K562 (cell line): ENCODE measurements around the gene PUDP. TPM values are rescaled to one million over a fixed set of nuclear protein-coding genes. Genes with fewer than 3 reads are reported as not detected.

Experiments used
- ATAC-seq: fragments of 200-7000 bp; cut with Tn5 transposase; 3 replicates; pipeline ENCODE4 v1.9.1; 2020; ENCODE audit warnings: moderate library complexity
- BruUV-seq: library from RNA; stranded (reverse); fragments of 400-500 nt; replicated peaks from 2 replicates; lab custom pipeline; 2021; lab: Mats Ljungman, UMichigan
- CTCF ChIA-PET: fragments of 300-600 bp; formaldehyde crosslinking; extraction: SDS; loops from one replicate; lab custom pipeline; 2021; ENCODE audit warnings: low intra/inter-chr PET ratio; lab: Yijun Ruan, JAX
- POLR2A ChIA-PET: fragments of 300-600, 350-650 bp; sonication (Branson Sonifier 250); formaldehyde crosslinking; extraction: SDS; loops from one replicate; lab custom pipeline; 2021; ENCODE audit warnings: antibody characterized with exemption, inconsistent platforms; lab: Yijun Ruan, JAX
- DNase-seq, 4 experiments: peaks; one replicate each; pipeline versions ENCODE4 v3.0.0 to v3.0.0-alpha.2; 2011 to 2018; ENCODE audit warnings: low spot score in 3 of 4, mixed read lengths in 3 of 4; ENCODE audit errors: extremely low read depth in 1 of 4
- FAIRE-seq: peaks from 2 replicates; lab custom pipeline; 2011; peaks lifted over from hg19 to GRCh38; lab: Jason Lieb, UNC
- H2AFZ ChIP-seq: 2 replicates; pipeline ENCODE4 v1.6.0; 2011; ENCODE audit warnings: low read depth, low read length, control low read depth, inconsistent platforms
- H3K27ac ChIP-seq: fragments of 200-600 bp; 3 replicates; pipeline ENCODE4 v1.8.0; 2011; ENCODE audit warnings: low read depth, mild to moderate bottlenecking, control low read depth, inconsistent platforms, low read length, moderate library complexity, mixed read lengths; ENCODE audit errors: extremely low read depth
- H3K27me3 ChIP-seq, 2 experiments: fragments of 300-600 bp in 1 of 2; 2 replicates in 1 of 2; 3 replicates in 1 of 2; pipeline versions ENCODE4 v1.6.0 to v1.8.0; 2011; ENCODE audit warnings: inconsistent platforms in 2 of 2, low read length in 2 of 2, mild to moderate bottlenecking in 1 of 2, mixed read lengths in 1 of 2, moderate library complexity in 1 of 2; ENCODE audit not compliant: control insufficient read depth in 2 of 2, insufficient read depth in 2 of 2
- H3K36me3 ChIP-seq: fragments of 300-600 bp; 3 replicates; pipeline ENCODE4 v1.8.0; 2011; ENCODE audit warnings: mild to moderate bottlenecking, low read length, inconsistent platforms; ENCODE audit not compliant: control insufficient read depth, insufficient read depth
- H3K4me1 ChIP-seq, 2 experiments: fragments of 200-600 bp in 1 of 2; replicated peaks in 1 of 2; 2 replicates in 1 of 2; 3 replicates in 1 of 2; pipeline versions ENCODE4 v1.5.1 to v1.8.0; 2011; ENCODE audit warnings: inconsistent platforms in 2 of 2, low read length in 2 of 2, mild to moderate bottlenecking in 1 of 2, mixed read lengths in 1 of 2, moderate library complexity in 1 of 2; ENCODE audit not compliant: control insufficient read depth in 2 of 2, insufficient read depth in 2 of 2
- H3K4me2 ChIP-seq: 2 replicates; pipeline ENCODE4 v1.6.1; 2011; ENCODE audit warnings: low read length, control low read depth, inconsistent platforms, mixed read lengths; ENCODE audit not compliant: insufficient read depth
- H3K4me3 ChIP-seq: fragments of 200-600 bp; sonication (generic), shearing (Covaris generic); 2 replicates; pipeline ENCODE4 v1.5.1; 2016; ENCODE audit warnings: control low read depth, inconsistent platforms
- H3K79me2 ChIP-seq: fragments of 200-600 bp; 3 replicates; pipeline ENCODE4 v1.8.0; 2011; ENCODE audit warnings: low read length, inconsistent platforms; ENCODE audit not compliant: control insufficient read depth, insufficient read depth
- H3K9ac ChIP-seq, 2 experiments: 2 replicates each; pipeline versions ENCODE4 v1.6.0 to v1.6.1; 2011; ENCODE audit warnings: low read depth in 2 of 2, low read length in 2 of 2, control low read depth in 1 of 2, inconsistent platforms in 1 of 2, mild to moderate bottlenecking in 1 of 2, mixed read lengths in 1 of 2; ENCODE audit not compliant: insufficient read depth in 1 of 2
- H3K9me1 ChIP-seq: one replicate; pipeline ENCODE4 v1.6.0; 2011; ENCODE audit warnings: inconsistent platforms, mild to moderate bottlenecking, low read length, moderate library complexity; ENCODE audit not compliant: control insufficient read depth, insufficient read depth
- H3K9me3 ChIP-seq: replicated peaks from 2 replicates; pipeline ENCODE4 v1.5.1; 2011; ENCODE audit warnings: low read depth, low read length, inconsistent platforms; ENCODE audit not compliant: control insufficient read depth, insufficient read depth
- H4K20me1 ChIP-seq: replicated peaks from 2 replicates; pipeline ENCODE4 v1.6.1; 2011; ENCODE audit warnings: low read length, inconsistent platforms, mixed read lengths; ENCODE audit not compliant: control insufficient read depth, insufficient read depth
- ATF6 ChIP-seq: sonication (generic); formaldehyde crosslinking; IDR thresholded peaks from 2 replicates; pipeline ENCODE4 v1.4.0; 2020; ENCODE audit warnings: mild to moderate bottlenecking, missing genetic modification reagents
- E2F3 ChIP-seq: fragments of 250-450 bp; sonication (Bioruptor Pico); IDR thresholded peaks from 2 replicates; pipeline ENCODE4 v1.4.0; 2020; ENCODE audit warnings: mild to moderate bottlenecking
- GTF3C2 ChIP-seq: IDR thresholded peaks from 3 replicates; pipeline ENCODE4 v1.6.1; 2011; ENCODE audit warnings: borderline replicate concordance, mild to moderate bottlenecking, moderate library complexity; ENCODE audit not compliant: insufficient read length; ENCODE audit errors: extremely low read depth
- HDGF ChIP-seq: fragments of 450-650 bp; IDR thresholded peaks from 2 replicates; pipeline ENCODE4 v1.6.1; 2016
- KLF6 ChIP-seq: fragments of 250-450 bp; sonication (Bioruptor Pico); IDR thresholded peaks from 2 replicates; pipeline ENCODE4 v1.4.0; 2020; ENCODE audit warnings: mild to moderate bottlenecking, moderate library complexity, borderline replicate concordance
- SMARCC2 ChIP-seq: fragments of 450-650 bp; IDR thresholded peaks from 2 replicates; pipeline ENCODE4 v1.6.1; 2017; ENCODE audit warnings: antibody characterized with exemption, moderate library complexity, mild to moderate bottlenecking, low read depth
- SNRNP70 ChIP-seq: fragments of 200-400 bp; formaldehyde crosslinking; optimal IDR thresholded peaks from 2 replicates; pipeline ENCODE3; 2017; ENCODE audit warnings: low read depth, low read length
- USF2 ChIP-seq: sonication (generic); formaldehyde crosslinking; IDR thresholded peaks from 2 replicates; pipeline ENCODE4 v1.5.0; 2020; ENCODE audit warnings: missing genetic modification reagents
- ZNF239 ChIP-seq: fragments of 250-450 bp; sonication (Bioruptor Pico); IDR thresholded peaks from 2 replicates; pipeline ENCODE4 v1.4.0; 2020; ENCODE audit warnings: mild to moderate bottlenecking
- WGBS: fragments of 100-300 bp; shearing (Covaris generic); methylation state at CpG from one replicate; pipeline ENCODE4 v1.1.6; 2016; ENCODE audit warnings: low coverage, mixed read lengths; ENCODE audit not compliant: insufficient coverage; ENCODE audit errors: missing lambda C conversion rate; 5-methylcytosine and 5-hydroxymethylcytosine counted together
- in situ Hi-C: fragments of 300-500 bp; cut with MboI; formaldehyde crosslinking; loops from 4 replicates; pipeline ENCODE4 v1.15.0; 2018; ENCODE audit warnings: inconsistent platforms, mixed read lengths
- intact Hi-C: fragments of 100-400 bp; cut with micrococcal nuclease; formaldehyde crosslinking; loops from 2 replicates; pipeline ENCODE4 v1.14.2; 2022
- polyA plus RNA-seq, 8 experiments: library from polyadenylated mRNA; depleted of rRNA in 4 of 8; stranded (reverse) in 5 of 8; unstranded in 3 of 8; fragments of >200 nt; fragmentation: Nextera tagmentation in 2 of 8; fragmentation: Illumina TruSeq in 1 of 8; extraction: Ambion mirVana in 2 of 8; extraction: Trizol in 1 of 8; gene quantifications; 2 replicates each; pipeline versions ENCODE4 v1.2.1 to v1.2.3, GENCODE V29; 2011 to 2014; ENCODE audit warnings: inconsistent platforms in 1 of 8, missing spikeins in 1 of 8
- total RNA-seq, 7 experiments: library from RNA; depleted of rRNA in 6 of 7; stranded (reverse); fragments of >200 nt in 6 of 7; fragmentation: Illumina TruSeq in 2 of 7; extraction: Trizol in 2 of 7; gene quantifications; 2 replicates each; pipeline versions ENCODE4 v1.2.1 to v1.2.3, GENCODE V29; 2011 to 2021; ENCODE audit warnings: low replicate concordance in 1 of 7

Gene PUDP
- total and polyA plus RNA-seq, 9 of the 15 experiments (the other 6 are each of a cell fraction or from before 2014, with no cell fraction given), result 13.6 to 63.0 (median 29.2) TPM

DNA sequence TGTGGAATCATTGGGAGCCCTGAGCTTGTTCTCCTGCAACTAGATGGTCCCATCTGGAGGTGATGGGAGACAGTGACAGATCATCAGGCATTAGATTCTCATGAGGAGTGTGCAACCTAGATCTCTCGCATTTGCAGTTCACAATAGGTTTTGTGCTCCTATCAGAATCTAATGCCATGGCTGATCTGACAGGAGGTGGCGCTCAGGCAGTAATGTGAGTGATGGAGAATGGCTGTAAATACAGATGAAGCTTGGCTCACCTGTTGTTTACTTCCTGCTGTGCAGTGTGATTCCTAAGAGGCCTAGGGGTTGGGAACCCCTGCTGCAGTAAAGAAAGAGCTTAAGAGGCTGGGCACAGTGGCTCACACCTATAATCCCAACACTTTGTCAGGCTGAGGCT lies 42.2 kb upstream of the PUDP start:
- POLR2A ChIA-PET, result no interaction called here
- no peak overlapping the region for H3K9ac ChIP-seq
- no peaks in the 10 kb centered on the region for H3K9me3 ChIP-seq
- H3K9me1 ChIP-seq, result no peaks in the 10 kb centered on the region
- DNase-seq (no peak), FAIRE-seq (no peak), ATAC-seq (no peak)
- H3K4me2 ChIP-seq, result no peak overlapping the region
- CTCF ChIA-PET, result no interaction called here
- no peaks in the 10 kb centered on the region for H4K20me1 ChIP-seq
- H3K4me3 ChIP-seq, result no peak overlapping the region
- intact Hi-C loops, result no loop called here
- TF ChIP-seq SMARCC2, result no peak
- TF ChIP-seq ZNF239 (CRISPR knock-in tag), result no peak
- TF ChIP-seq HDGF, result no peak
- TF ChIP-seq USF2 (CRISPR knock-in tag), result no peak
- no peaks in the 10 kb centered on the region for H3K27me3 ChIP-seq
- no TSS peak for BruUV-seq
- WGBS, result 0% methylated on average over 2 of the region's 2 CpGs
- no peaks in the 10 kb centered on the region for H3K36me3 ChIP-seq
- H2AFZ ChIP-seq, result no peak overlapping the region
- H3K27ac ChIP-seq, result no peak overlapping the region
- H3K4me1 ChIP-seq, result no peaks in the 10 kb centered on the region
- H3K79me2 ChIP-seq, result no peaks in the 10 kb centered on the region
- in situ Hi-C loops, result no loop called here

GRCh38 chrX:7188672-7189071 lies 40.7 kb upstream of the PUDP start:
- DNase-seq (no peak), FAIRE-seq (no peak), ATAC-seq (no peak)
- H3K27ac ChIP-seq, result no peak overlapping the region
- no peaks in the 10 kb centered on the region for H3K79me2 ChIP-seq
- intact Hi-C loops (loop anchor here (1.0 kb wide), 1 partner anchor 10 kb away; no protein-coding TSS in a partner anchor), in situ Hi-C loops (no loop called here)
- WGBS, result 3% methylated on average over 2 of the region's 2 CpGs
- no peaks in the 10 kb centered on the region for H3K9me1 ChIP-seq
- H3K36me3 ChIP-seq, result no peaks in the 10 kb centered on the region
- no peak overlapping the region for H3K9ac ChIP-seq
- no peak overlapping the region for H3K4me2 ChIP-seq
- no TSS peak for BruUV-seq
- H3K27me3 ChIP-seq, result no peaks in the 10 kb centered on the region
- ChIA-PET POLR2A (no interaction called here), CTCF (no interaction called here)
- no peaks in the 10 kb centered on the region for H3K4me1 ChIP-seq
- H2AFZ ChIP-seq, result no peak overlapping the region
- no peaks in the 10 kb centered on the region for H3K9me3 ChIP-seq
- no peaks in the 10 kb centered on the region for H4K20me1 ChIP-seq
- no peak overlapping the region for H3K4me3 ChIP-seq
- TF ChIP-seq KLF6 (CRISPR knock-in tag) (no peak), E2F3 (CRISPR knock-in tag) (no peak), GTF3C2 (no peak), ATF6 (no peak), SNRNP70 (no peak)
